Measurements from ENCODE around the gene EIF4A2.

DNA sequence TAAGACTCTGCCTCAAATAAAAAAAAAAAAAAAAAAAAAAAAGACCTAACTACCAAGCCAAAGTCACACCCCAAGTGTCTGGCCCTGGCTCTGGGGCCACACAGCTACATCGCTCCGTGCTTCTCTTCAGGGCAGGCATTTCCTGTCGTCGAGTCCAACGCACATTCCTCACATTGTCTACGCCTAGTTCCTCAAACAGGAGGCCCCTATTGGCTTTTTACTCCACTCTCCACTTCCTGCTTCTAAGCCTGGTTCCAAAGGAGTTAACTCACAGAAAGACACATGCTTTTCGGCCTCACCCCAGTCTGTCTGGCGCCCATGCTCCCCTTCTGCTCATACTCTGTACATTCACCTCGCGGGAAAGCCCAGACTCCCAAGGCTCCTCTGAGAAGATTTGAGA lies 37.4 kb upstream of the EIF4A2 start:
- TF ChIP-seq, protein P1, sequence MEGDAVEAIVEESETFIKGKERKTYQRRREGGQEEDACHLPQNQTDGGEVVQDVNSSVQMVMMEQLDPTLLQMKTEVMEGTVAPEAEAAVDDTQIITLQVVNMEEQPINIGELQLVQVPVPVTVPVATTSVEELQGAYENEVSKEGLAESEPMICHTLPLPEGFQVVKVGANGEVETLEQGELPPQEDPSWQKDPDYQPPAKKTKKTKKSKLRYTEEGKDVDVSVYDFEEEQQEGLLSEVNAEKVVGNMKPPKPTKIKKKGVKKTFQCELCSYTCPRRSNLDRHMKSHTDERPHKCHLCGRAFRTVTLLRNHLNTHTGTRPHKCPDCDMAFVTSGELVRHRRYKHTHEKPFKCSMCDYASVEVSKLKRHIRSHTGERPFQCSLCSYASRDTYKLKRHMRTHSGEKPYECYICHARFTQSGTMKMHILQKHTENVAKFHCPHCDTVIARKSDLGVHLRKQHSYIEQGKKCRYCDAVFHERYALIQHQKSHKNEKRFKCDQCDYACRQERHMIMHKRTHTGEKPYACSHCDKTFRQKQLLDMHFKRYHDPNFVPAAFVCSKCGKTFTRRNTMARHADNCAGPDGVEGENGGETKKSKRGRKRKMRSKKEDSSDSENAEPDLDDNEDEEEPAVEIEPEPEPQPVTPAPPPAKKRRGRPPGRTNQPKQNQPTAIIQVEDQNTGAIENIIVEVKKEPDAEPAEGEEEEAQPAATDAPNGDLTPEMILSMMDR (conservative IDR thresholded peaks at IDR 0.05; ENCODE audit: low read depth, low read length) = no peak
- TF ChIP-seq EZH2 (IDR thresholded peaks at IDR 0.05; ENCODE audit: borderline replicate concordance, low read depth, low read length, poor library complexity, severe bottlenecking) = no peak
